NCI-H2196 (cell line): ENCODE results near the gene SLC39A12.

ENCODE experiments used
- DNase-seq: peaks from one replicate; lab custom pipeline; 2025; ENCODE audit not compliant: unreplicated experiment; lab: John Stamatoyannopoulos, UW

Gene SLC39A12

DNA sequence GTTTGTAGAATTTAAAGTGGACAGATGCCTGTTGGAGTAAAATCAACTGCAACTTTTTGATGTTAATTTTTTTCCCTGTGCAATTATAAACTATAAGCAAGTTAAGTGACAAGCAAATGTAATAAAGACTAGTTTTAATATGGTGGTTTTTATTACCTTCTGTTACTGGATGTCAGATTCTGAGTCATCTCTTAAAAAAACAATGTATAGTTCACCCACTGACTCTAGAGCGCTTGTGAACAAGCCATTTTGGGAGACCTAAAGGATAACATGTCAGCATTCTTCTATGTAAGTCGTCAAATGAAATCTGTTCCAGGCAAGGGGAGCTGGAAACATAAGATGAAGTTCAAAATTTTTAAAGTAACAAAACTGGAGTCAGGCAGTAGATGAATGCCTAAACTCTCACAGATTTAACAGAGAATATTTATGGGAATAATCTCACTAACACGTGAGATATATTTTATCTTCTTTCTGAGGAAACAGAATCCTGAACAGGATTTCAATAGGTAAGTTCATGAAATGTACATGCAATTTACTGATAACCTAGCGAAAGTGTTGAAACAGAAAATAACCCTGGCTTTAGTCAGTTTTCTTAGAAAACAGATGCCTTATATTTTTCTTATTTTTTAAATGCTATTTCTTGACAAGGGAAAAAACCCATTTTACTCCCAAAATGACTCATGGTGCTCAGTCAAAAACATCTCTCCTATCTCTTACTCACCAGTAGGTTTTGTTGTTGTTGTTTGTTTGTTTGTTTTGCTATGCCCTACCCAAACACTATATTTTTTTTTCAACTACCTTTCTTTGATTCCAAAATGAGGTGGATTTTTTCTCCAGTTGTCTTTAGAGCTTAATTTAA is 91.7 kb downstream of the SLC39A12 start:
- no peak for DNase-seq

DNA sequence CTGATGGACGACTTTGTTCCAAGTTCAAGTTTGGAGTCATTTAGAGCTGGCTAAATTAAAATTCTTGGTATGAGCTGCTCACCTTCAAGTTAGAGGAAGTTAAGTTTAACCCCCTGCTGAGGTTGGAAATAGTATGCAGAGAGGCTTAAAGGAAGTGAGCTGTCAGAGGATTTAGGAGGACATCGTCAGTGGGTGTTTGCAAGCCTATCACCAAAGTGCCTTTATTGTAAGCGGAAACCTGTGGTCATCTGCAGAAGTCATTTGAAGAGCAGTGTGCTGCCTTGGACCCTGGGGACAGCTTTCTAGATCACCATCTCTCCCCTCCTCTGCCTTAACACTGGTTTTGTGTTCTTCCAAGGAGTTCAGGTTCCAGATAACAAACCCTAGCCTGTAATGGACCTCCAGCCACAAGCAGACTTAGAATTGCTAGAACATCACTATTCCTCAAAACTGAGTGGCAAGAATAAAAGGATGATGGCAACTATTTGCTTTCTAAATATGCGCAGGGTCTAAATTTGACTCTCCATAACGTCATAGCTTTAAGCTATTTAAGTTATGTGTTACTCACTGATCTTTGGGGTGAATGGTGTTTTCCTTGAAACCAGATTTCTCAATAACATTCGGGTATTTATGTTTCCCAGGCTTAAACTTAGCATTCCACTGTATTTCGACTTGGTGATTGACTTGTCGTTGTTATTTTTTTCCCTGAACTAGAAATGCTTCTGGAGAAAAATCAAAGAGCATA is 93.4 kb downstream of the SLC39A12 start:
- DNase-seq: no peak

DNA sequence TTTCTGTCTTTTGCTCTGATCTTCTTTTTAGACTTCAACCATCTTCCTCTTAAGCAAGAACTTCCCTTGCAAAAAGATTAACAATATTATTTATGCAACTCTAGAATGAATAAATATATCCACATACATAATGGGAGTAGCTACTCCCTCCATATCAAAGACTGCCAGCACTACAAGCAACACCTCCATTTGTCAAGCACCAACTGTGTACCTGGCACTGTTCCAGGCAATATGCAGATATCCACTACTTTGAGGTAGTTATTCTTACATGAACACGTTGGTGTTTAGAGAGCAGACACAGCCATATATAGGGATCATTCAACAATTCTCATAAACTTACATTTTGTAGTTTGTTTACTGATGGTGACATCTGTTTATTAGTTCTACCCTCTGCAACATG is 104.9 kb downstream of the SLC39A12 start:
- DNase-seq: no peak

GRCh38 chr10:18059826-18060559 is 108.3 kb downstream of the SLC39A12 start:
- DNase-seq: no peak

DNA sequence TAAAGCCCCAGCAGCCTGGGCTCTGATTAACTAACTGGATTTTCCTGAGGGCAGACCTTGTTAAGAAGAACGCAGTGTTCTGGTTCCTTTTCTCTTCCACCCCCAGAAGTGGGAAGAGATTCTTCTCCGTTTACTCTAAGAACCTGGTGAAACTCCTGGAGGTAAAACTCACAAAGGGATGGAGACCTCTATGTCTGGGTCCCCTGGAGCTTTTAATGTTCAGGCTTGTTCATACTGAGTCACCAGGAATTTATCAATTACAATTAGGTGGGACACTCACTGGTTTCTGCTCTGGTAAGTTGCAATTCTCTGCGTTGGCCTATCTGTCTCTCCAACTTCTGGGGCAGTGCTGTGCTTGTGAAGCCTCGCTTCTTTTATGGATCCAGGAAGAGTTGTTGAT is 115.2 kb downstream of the SLC39A12 start:
- DNase-seq: no peak

DNA sequence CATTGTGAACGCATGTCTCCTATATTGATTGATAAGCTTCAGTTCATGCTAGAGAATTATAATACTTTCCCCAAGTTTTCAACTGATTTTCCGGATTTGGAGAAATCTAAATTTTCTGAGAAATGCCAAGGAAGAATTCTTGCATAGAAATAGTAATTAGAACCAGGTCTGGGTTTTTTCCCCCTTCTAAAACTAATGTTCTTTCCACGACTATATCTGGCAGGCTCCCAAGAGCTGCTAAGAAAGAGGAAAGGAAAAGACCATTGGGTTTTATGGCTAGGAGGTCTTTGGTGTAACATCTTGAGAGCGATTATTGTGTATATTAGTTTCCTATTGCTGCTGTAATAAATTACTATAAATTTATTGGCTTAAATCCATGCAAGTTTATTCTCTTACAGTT is 116.7 kb downstream of the SLC39A12 start:
- no peak for DNase-seq

- no peak for DNase-seq
Measured at GRCh38 chr10:18071591-18071990, 119.9 kb downstream of the SLC39A12 start.

DNA sequence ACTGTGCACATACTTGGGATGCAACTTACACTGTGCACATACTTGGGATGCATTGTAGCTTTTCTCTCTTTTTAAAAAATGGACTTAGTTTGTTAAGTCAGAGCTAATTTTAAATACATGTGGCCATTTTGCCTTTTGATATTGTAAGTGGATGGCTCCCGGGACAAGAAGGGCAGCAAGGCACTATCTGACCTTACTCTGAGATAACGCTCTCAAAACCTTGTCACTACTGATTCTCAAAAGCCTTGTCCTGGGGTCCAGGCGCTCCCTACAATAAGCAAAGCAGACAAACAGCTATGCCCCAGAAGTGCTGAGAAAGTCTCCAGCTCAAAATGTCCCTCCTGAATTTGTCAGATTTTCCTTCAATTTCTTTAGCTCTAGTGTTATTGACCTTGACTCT is 121.6 kb downstream of the SLC39A12 start:
- DNase-seq: no peak

DNA sequence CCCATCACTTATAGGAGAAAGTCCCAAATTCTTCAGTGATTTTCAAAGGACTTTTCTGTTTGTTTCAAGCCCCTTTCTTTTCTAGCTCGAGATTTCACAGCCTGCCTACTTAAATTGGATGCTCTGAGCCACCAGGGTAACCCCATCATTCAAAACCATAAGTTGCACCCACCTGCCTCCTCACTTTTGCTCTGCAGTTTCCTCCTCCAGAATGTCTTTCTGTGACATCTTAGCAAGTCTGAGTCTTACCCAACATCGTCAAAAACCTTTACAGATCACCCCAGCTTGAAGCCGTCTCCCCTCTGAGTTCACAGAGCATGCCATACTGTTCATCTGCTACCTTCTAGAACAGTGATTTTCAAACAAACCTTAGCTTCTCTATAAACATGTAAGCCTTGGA is 124.2 kb downstream of the SLC39A12 start:
- no peak for DNase-seq

GRCh38 chr10:18079665-18080295 is 128.1 kb downstream of the SLC39A12 start:
- no peak for DNase-seq

- DNase-seq: no peak
Measured at GRCh38 chr10:18082381-18082780, 130.7 kb downstream of the SLC39A12 start.

GRCh38 chr10:18085855-18086254 is 134.1 kb downstream of the SLC39A12 start:
- no peak for DNase-seq

DNA sequence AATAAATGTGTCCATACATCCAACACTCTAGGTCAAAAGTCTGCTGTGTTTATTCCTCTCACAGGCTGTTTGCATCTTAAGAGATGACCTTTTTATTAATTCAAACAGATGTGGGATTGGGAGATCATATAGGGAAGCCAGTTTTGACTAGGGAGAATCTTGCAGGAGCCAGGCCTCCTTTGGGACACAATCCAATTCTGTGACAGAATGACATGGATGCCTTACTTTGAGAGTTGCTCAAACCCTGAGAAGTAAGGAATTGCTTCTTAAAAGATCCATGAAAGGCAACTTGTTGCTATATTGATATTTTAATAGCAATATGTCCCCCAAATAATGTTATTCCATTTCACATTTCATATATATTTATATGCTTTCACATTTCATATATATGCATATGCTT is 135.0 kb downstream of the SLC39A12 start:
- no peak for DNase-seq

DNA sequence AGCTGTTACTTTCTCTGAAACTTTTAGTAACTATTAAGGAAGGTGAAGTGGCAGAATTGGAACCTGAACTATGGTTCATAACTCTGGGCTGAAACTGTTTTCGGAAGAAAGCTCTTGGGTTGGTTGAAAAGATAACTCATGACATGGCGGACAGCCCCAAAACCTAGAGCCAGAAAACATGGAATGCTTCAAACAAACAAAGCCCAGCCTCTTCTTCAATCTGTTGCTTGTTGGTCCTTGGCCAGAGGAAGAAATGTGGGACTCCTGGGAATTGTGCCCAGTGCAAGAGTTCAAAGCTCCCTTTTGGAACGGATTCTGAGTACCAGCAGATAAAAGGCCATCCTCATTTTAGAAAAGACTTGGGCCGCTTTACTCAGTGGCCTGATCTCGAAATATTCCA is 135.6 kb downstream of the SLC39A12 start:
- DNase-seq: no peak
